Islet of Langerhans (tissue), 1 donor: ENCODE results near the gene COL5A3.
"Not testable (repeated sequence)": the region's sequence is repeated elsewhere in the genome, so short reads cannot be mapped to it uniquely, and the experiment has no call there.

Experiments
- FAIRE-seq: peaks from one replicate; lab custom pipeline; 2011; peaks lifted over from hg19 to GRCh38; lab: Jason Lieb, UNC

COL5A3 gene

GRCh38 chr19:9936326-9937000 is 73.8 kb downstream of the COL5A3 start, which contains the start of gene OLFM2:
Gene OLFM2 (minus strand): TSS chr19:9936515. CDS start chr19:9936366, 149 bp downstream.
- FAIRE-seq: no peak

- FAIRE-seq: no peak
These were observed 74.6 kb downstream of the COL5A3 start for GRCh38 chr19:9935506-9936325.

GRCh38 chr19:9934132-9934950 is 76.0 kb downstream of the COL5A3 start:
- FAIRE-seq: no peak

- FAIRE-seq: no peak
These were observed 77.5 kb downstream of the COL5A3 start for GRCh38 chr19:9932835-9933234.

GRCh38 chr19:9931629-9932028 is 78.7 kb downstream of the COL5A3 start:
- FAIRE-seq: no peak

- FAIRE-seq: no peak
These were observed 86.9 kb downstream of the COL5A3 start for GRCh38 chr19:9923440-9923839.

GRCh38 chr19:9922782-9923379 is 87.4 kb downstream of the COL5A3 start:
- FAIRE-seq: not testable (repeated sequence)

- peak; percentile 69 for FAIRE-seq
These were observed 93.0 kb downstream of the COL5A3 start for GRCh38 chr19:9917321-9917720.

- FAIRE-seq: no peak
These were observed 93.6 kb downstream of the COL5A3 start for GRCh38 chr19:9916719-9917118.

- FAIRE-seq: no peak
These were observed 95.7 kb downstream of the COL5A3 start for GRCh38 chr19:9914315-9915207.

- no peak for FAIRE-seq
These were observed 96.3 kb downstream of the COL5A3 start for GRCh38 chr19:9914001-9914314.

- FAIRE-seq: no peak
These were observed 96.9 kb downstream of the COL5A3 start for GRCh38 chr19:9913237-9914000.

GRCh38 chr19:9912551-9913236 is 97.6 kb downstream of the COL5A3 start:
- no peak for FAIRE-seq

GRCh38 chr19:9911524-9912185 is 98.6 kb downstream of the COL5A3 start:
- FAIRE-seq: no peak

- FAIRE-seq: no peak
These were observed 99.7 kb downstream of the COL5A3 start for GRCh38 chr19:9910625-9911024.
